Pons (tissue), 1 donor: Measurements from ENCODE around the gene SPPL2A.
"Not testable (repeated sequence)": the region's sequence is repeated elsewhere in the genome, so short reads cannot be mapped to it uniquely, and the experiment has no call there.

Experiments
- DNase-seq: peaks from one replicate; pipeline ENCODE4 v3.0.0-alpha.2; 2016; ENCODE audit warnings: low spot score

Gene SPPL2A

GRCh38 chr15:50765195-50765967, at the start of gene SPPL2A:
Gene SPPL2A, minus strand, starts transcription at chr15:50765706. Its CDS starts 173 bp downstream, at chr15:50765533.
- peak; percentile 59 for DNase-seq

GRCh38 chr15:50814634-50815033, 49.1 kb upstream of the SPPL2A start:
- no peak for DNase-seq

GRCh38 chr15:50813865-50814264, 48.4 kb upstream of the SPPL2A start:
- DNase-seq = no peak

- no peak for DNase-seq
These were observed 47.6 kb upstream of the SPPL2A start for GRCh38 chr15:50813089-50813488.

- not testable (repeated sequence) for DNase-seq
These were observed 46.6 kb upstream of the SPPL2A start for GRCh38 chr15:50812181-50812506.

GRCh38 chr15:50811461-50812180, 46.1 kb upstream of the SPPL2A start:
- not testable (repeated sequence) for DNase-seq

GRCh38 chr15:50810128-50810527, 44.6 kb upstream of the SPPL2A start:
- no peak for DNase-seq

GRCh38 chr15:50808728-50809127, 43.2 kb upstream of the SPPL2A start:
- DNase-seq = no peak

GRCh38 chr15:50803479-50804180, 38.1 kb upstream of the SPPL2A start:
- DNase-seq = peak; percentile 2

GRCh38 chr15:50800715-50801114, 35.2 kb upstream of the SPPL2A start:
- no peak for DNase-seq

- no peak for DNase-seq
These were observed 33.2 kb upstream of the SPPL2A start for GRCh38 chr15:50798684-50799083.

- DNase-seq = no peak
These were observed 32.4 kb upstream of the SPPL2A start for GRCh38 chr15:50797926-50798325.

- DNase-seq = no peak
These were observed 26.0 kb upstream of the SPPL2A start for GRCh38 chr15:50791486-50791885.

GRCh38 chr15:50790778-50791453, 25.4 kb upstream of the SPPL2A start:
- DNase-seq = no peak

GRCh38 chr15:50786871-50787270, 21.4 kb upstream of the SPPL2A start:
- DNase-seq = no peak

- DNase-seq = no peak
These were observed 20.9 kb upstream of the SPPL2A start for GRCh38 chr15:50786438-50786837.

- DNase-seq = no peak
These were observed 18.4 kb upstream of the SPPL2A start for GRCh38 chr15:50783895-50784294.

GRCh38 chr15:50783411-50783810, 17.9 kb upstream of the SPPL2A start:
- DNase-seq = no peak

- no peak for DNase-seq
These were observed 12.6 kb upstream of the SPPL2A start for GRCh38 chr15:50778086-50778485.

- no peak for DNase-seq
These were observed 11.5 kb upstream of the SPPL2A start for GRCh38 chr15:50777042-50777441.

- DNase-seq = no peak
These were observed 8.9 kb upstream of the SPPL2A start for GRCh38 chr15:50774450-50774849.

- DNase-seq = no peak
These were observed 7.9 kb upstream of the SPPL2A start for GRCh38 chr15:50773389-50773788.
